ENCODE measurements around the gene RAB3IP.
"Not testable (repeated sequence)": the region's sequence is repeated elsewhere in the genome, so short reads cannot be mapped to it uniquely, and the experiment has no call there.

RAB3IP gene

GRCh38 chr12:69835081-69835480, 96.4 kb downstream of the RAB3IP start:
- DNase-seq (ENCODE audit: low spot score), result no peak

GRCh38 chr12:69836015-69836414, 97.4 kb downstream of the RAB3IP start:
- DNase-seq (ENCODE audit: low spot score), result no peak

GRCh38 chr12:69837191-69837590, 98.5 kb downstream of the RAB3IP start:
- DNase-seq (ENCODE audit: low spot score), result peak; percentile 78

GRCh38 chr12:69837657-69838415, 99.2 kb downstream of the RAB3IP start:
- DNase-seq (ENCODE audit: low spot score), result no peak

- no peak for DNase-seq (ENCODE audit: low spot score)
Observed at GRCh38 chr12:69840727-69841126, 102.1 kb downstream of the RAB3IP start.

- DNase-seq (ENCODE audit: low spot score), result no peak
Observed at GRCh38 chr12:69843608-69844007, 104.9 kb downstream of the RAB3IP start.

- no peak for DNase-seq (ENCODE audit: low spot score)
Observed at GRCh38 chr12:69844416-69844815, 105.8 kb downstream of the RAB3IP start.

GRCh38 chr12:69844836-69845235, 106.2 kb downstream of the RAB3IP start:
- no peak for DNase-seq (ENCODE audit: low spot score)

GRCh38 chr12:69846976-69847375, 108.3 kb downstream of the RAB3IP start:
- DNase-seq (ENCODE audit: low spot score), result peak; percentile 85

GRCh38 chr12:69851976-69852375, 113.3 kb downstream of the RAB3IP start:
- DNase-seq (ENCODE audit: low spot score), result no peak

- DNase-seq (ENCODE audit: low spot score), result not testable (repeated sequence)
Observed at GRCh38 chr12:69853176-69853961, 114.7 kb downstream of the RAB3IP start.

- no peak for DNase-seq (ENCODE audit: low spot score)
Observed at GRCh38 chr12:69866698-69867097, 128.0 kb downstream of the RAB3IP start.

- DNase-seq (ENCODE audit: low spot score), result no peak
Observed at GRCh38 chr12:69868695-69869094, 130.0 kb downstream of the RAB3IP start.

GRCh38 chr12:69872804-69873203, 134.1 kb downstream of the RAB3IP start:
- no peak for DNase-seq (ENCODE audit: low spot score)

Data from pons (tissue), 1 donor.